IMR-90 (cell line): Measurements from ENCODE around the gene BMP7. TPM values are rescaled to one million over a fixed set of nuclear protein-coding genes. Genes with fewer than 3 reads are reported as not detected.

Source experiments
- ATAC-seq: fragments of 200-7000 bp; cut with Tn5 transposase; 2 replicates; pipeline ENCODE4 v1.9.1; 2020; ENCODE audit warnings: low read depth, mild to moderate bottlenecking, moderate library complexity
- BruUV-seq: library from RNA; stranded (reverse); fragments of 400-500 nt; replicated peaks from 2 replicates; lab custom pipeline; 2021; lab: Mats Ljungman, UMichigan
- CTCF ChIA-PET: fragments of 300-600 bp; formaldehyde crosslinking; extraction: SDS; loops from one replicate; lab custom pipeline; 2021; ENCODE audit warnings: antibody characterized with exemption; lab: Yijun Ruan, JAX
- POLR2A ChIA-PET: fragments of 300-600 bp; sonication (Branson Sonifier 250); formaldehyde crosslinking; loops from one replicate; lab custom pipeline; 2022; ENCODE audit warnings: antibody characterized with exemption; ENCODE audit not compliant: unreplicated experiment; lab: Charles Lee
- DNase-seq: peaks from one replicate; pipeline ENCODE4 v3.0.0; 2013
- H2AFZ ChIP-seq: replicated peaks from 2 replicates; pipeline ENCODE3; 2013; ENCODE audit warnings: low read length, mild to moderate bottlenecking; ENCODE audit not compliant: poor library complexity
- H2AK5ac ChIP-seq: 2 replicates; pipeline ENCODE4 v1.6.1; 2013; ENCODE audit warnings: low read depth, low read length, inconsistent platforms
- H2AK9ac ChIP-seq: replicated peaks from 2 replicates; pipeline ENCODE3; 2013; ENCODE audit warnings: mild to moderate bottlenecking, low read depth, low read length, moderate library complexity; ENCODE audit not compliant: poor library complexity
- H2BK120ac ChIP-seq: 2 replicates; pipeline ENCODE4 v1.6.1; 2013; ENCODE audit warnings: low read depth, low read length, inconsistent platforms
- H2BK15ac ChIP-seq: 3 replicates; pipeline ENCODE4 v1.6.1; 2013; ENCODE audit warnings: low read depth, low read length, inconsistent platforms
- H2BK20ac ChIP-seq: 2 replicates; pipeline ENCODE4 v1.6.1; 2013; ENCODE audit warnings: low read depth, mild to moderate bottlenecking, inconsistent platforms, low read length, moderate library complexity
- H2BK5ac ChIP-seq: 2 replicates; pipeline ENCODE4 v1.6.1; 2013; ENCODE audit warnings: mild to moderate bottlenecking, low read depth, low read length, inconsistent platforms; ENCODE audit not compliant: poor library complexity, severe bottlenecking
- H3K14ac ChIP-seq: replicated peaks from 2 replicates; pipeline ENCODE4 v1.6.1; 2013; ENCODE audit warnings: low read depth, low read length, inconsistent platforms
- H3K18ac ChIP-seq: 2 replicates; pipeline ENCODE4 v1.6.1; 2013; ENCODE audit warnings: low read depth, low read length, control low read depth
- H3K23ac ChIP-seq: 2 replicates; pipeline ENCODE4 v1.6.1; 2013; ENCODE audit warnings: low read depth, low read length, inconsistent platforms
- H3K27ac ChIP-seq: 2 replicates; pipeline ENCODE4 v1.5.1; 2013; ENCODE audit warnings: mild to moderate bottlenecking, control low read depth, low read length; ENCODE audit not compliant: insufficient read depth
- H3K27me3 ChIP-seq: 2 replicates; pipeline ENCODE4 v1.6.1; 2013; ENCODE audit warnings: low read length; ENCODE audit not compliant: control insufficient read depth, insufficient read depth
- H3K36me3 ChIP-seq: 2 replicates; pipeline ENCODE4 v1.6.1; 2013; ENCODE audit warnings: low read length, mixed read lengths; ENCODE audit not compliant: control insufficient read depth, insufficient read depth
- H3K4ac ChIP-seq: 2 replicates; pipeline ENCODE4 v1.6.1; 2013; ENCODE audit warnings: low read depth, low read length, inconsistent platforms
- H3K4me1 ChIP-seq: 2 replicates; pipeline ENCODE4 v1.6.1; 2013; ENCODE audit warnings: low read length, mixed read lengths; ENCODE audit not compliant: control insufficient read depth, insufficient read depth
- H3K4me2 ChIP-seq: 2 replicates; pipeline ENCODE4 v1.6.1; 2013; ENCODE audit warnings: low read depth, mild to moderate bottlenecking, control low read depth, low read length, moderate library complexity
- H3K4me3 ChIP-seq: 2 replicates; pipeline ENCODE4 v1.5.1; 2013; ENCODE audit warnings: low read depth, mild to moderate bottlenecking, control low read depth, low read length, moderate library complexity; ENCODE audit not compliant: insufficient read depth
- H3K56ac ChIP-seq: 2 replicates; pipeline ENCODE4 v1.6.1; 2013; ENCODE audit warnings: low read length, inconsistent platforms; ENCODE audit not compliant: insufficient read depth; ENCODE audit errors: extremely low read depth
- H3K79me1 ChIP-seq, 2 experiments: 2 replicates each; pipeline ENCODE4 v1.6.1; 2013; ENCODE audit warnings: low read length in 2 of 2, inconsistent platforms in 1 of 2, low read depth in 1 of 2
- H3K9ac ChIP-seq: 2 replicates; pipeline ENCODE4 v1.6.1; 2013; ENCODE audit warnings: low read depth, low read length, control low read depth
- H3K9me1 ChIP-seq: 2 replicates; pipeline ENCODE4 v1.6.1; 2013; ENCODE audit warnings: low read length, inconsistent platforms; ENCODE audit not compliant: insufficient read depth
- H3K9me3 ChIP-seq: 2 replicates; pipeline ENCODE4 v1.6.1; 2013; ENCODE audit warnings: low read length; ENCODE audit not compliant: control insufficient read depth, insufficient read depth
- H4K20me1 ChIP-seq: 2 replicates; pipeline ENCODE4 v1.6.1; 2013; ENCODE audit warnings: low read length, inconsistent platforms; ENCODE audit not compliant: insufficient read depth
- H4K5ac ChIP-seq: 2 replicates; pipeline ENCODE4 v1.6.1; 2013; ENCODE audit warnings: mild to moderate bottlenecking, low read depth, low read length, control low read depth
- H4K8ac ChIP-seq, 2 experiments: 2 replicates each; pipeline ENCODE4 v1.6.1; 2013; ENCODE audit warnings: low read depth in 2 of 2, low read length in 2 of 2, control low read depth in 1 of 2, inconsistent platforms in 1 of 2
- H4K91ac ChIP-seq: 2 replicates; pipeline ENCODE4 v1.6.1; 2013; ENCODE audit warnings: low read depth, low read length, inconsistent platforms; ENCODE audit not compliant: insufficient read depth
- BHLHE40 ChIP-seq: fragments of 150-350 bp; IDR thresholded peaks from 2 replicates; pipeline ENCODE4 v1.6.1; 2016; ENCODE audit warnings: mild to moderate bottlenecking, low read depth, low read length
- CEBPB ChIP-seq: IDR thresholded peaks from 2 replicates; pipeline ENCODE4 v1.6.1; 2012; ENCODE audit warnings: low read depth, low read length, improper control_type of control experiment
- CHD1 ChIP-seq: IDR thresholded peaks from 2 replicates; pipeline ENCODE4 v1.6.1; 2012; ENCODE audit warnings: low read depth, low read length, improper control_type of control experiment
- FOS ChIP-seq: fragments of 150-350 bp; IDR thresholded peaks from 2 replicates; pipeline ENCODE4 v1.6.1; 2016; ENCODE audit warnings: low read depth, low read length
- MAFK ChIP-seq: IDR thresholded peaks from 2 replicates; pipeline ENCODE4 v1.6.1; 2012; ENCODE audit warnings: low read depth, low read length, improper control_type of control experiment
- MAZ ChIP-seq: IDR thresholded peaks from 2 replicates; pipeline ENCODE4 v1.6.1; 2012; ENCODE audit warnings: low read depth, mild to moderate bottlenecking, low read length, improper control_type of control experiment, moderate library complexity, borderline replicate concordance
- MXI1 ChIP-seq: IDR thresholded peaks from 2 replicates; pipeline ENCODE4 v1.6.1; 2012; ENCODE audit warnings: low read depth, mild to moderate bottlenecking, low read length, moderate library complexity, borderline replicate concordance
- NFE2L2 ChIP-seq: fragments of 150-350 bp; IDR thresholded peaks from 2 replicates; pipeline ENCODE4 v1.6.1; 2016; ENCODE audit warnings: low read depth, mild to moderate bottlenecking, low read length
- POLR2A ChIP-seq: IDR thresholded peaks from 2 replicates; pipeline ENCODE4 v1.6.1; 2012; ENCODE audit warnings: mild to moderate bottlenecking, low read depth, low read length
- RAD21 ChIP-seq: IDR thresholded peaks from 2 replicates; pipeline ENCODE4 v1.6.1; 2012; ENCODE audit warnings: low read length, improper control_type of control experiment
- RCOR1 ChIP-seq: IDR thresholded peaks from 2 replicates; pipeline ENCODE4 v1.6.1; 2012; ENCODE audit warnings: mild to moderate bottlenecking, low read length, improper control_type of control experiment; ENCODE audit not compliant: insufficient replicate concordance
- RFX5 ChIP-seq: IDR thresholded peaks from 2 replicates; pipeline ENCODE4 v1.8.0; 2012; ENCODE audit warnings: low read depth, mild to moderate bottlenecking, low read length, moderate library complexity
- SMC3 ChIP-seq: fragments of 150-350 bp; IDR thresholded peaks from 2 replicates; pipeline ENCODE4 v1.6.1; 2016; ENCODE audit warnings: low read depth, mild to moderate bottlenecking, antibody characterized with exemption, low read length, moderate library complexity
- WGBS, 2 experiments: methylation state at CpG; one replicate each; pipeline versions ENCODE4 v1.1.5 to v1.1.7; 2013; ENCODE audit warnings: missing lambda C conversion rate in 2 of 2; ENCODE audit not compliant: insufficient read length in 1 of 2; ENCODE audit errors: extremely low coverage in 2 of 2; 5-methylcytosine and 5-hydroxymethylcytosine counted together
- dilution Hi-C: fragments of 300-500 bp; cut with HindIII; formaldehyde crosslinking; loops from one replicate; pipeline ENCODE4 v1.14.3; 2018; ENCODE audit warnings: low sequenced_read_pairs; ENCODE audit not compliant: unreplicated experiment
- in situ Hi-C: fragments of 300-500 bp; cut with MboI; formaldehyde crosslinking; loops from 3 replicates; pipeline ENCODE4 v1.14.3; 2019; ENCODE audit warnings: low sequenced_read_pairs, inconsistent platforms, mixed read lengths
- intact Hi-C: fragments of 100-400 bp; cut with micrococcal nuclease; formaldehyde crosslinking; loops from 2 replicates; pipeline ENCODE4 v1.10.0; 2022
- polyA plus RNA-seq, 3 experiments: library from polyadenylated mRNA; depleted of rRNA; stranded (reverse); fragments of >200 nt; gene quantifications; 2 replicates each; pipeline ENCODE4 v1.2.3, GENCODE V29; 2012; ENCODE audit warnings: low replicate concordance in 1 of 3
- total RNA-seq: library from RNA; depleted of rRNA; stranded (reverse); fragments of >200 nt; gene quantifications from 2 replicates; pipeline ENCODE4 v1.2.3, GENCODE V29; 2012
- TF ChIP-seq, protein P1 (sequence below): fragments of 150-350 bp; IDR thresholded peaks from 2 replicates; pipeline ENCODE4 v1.6.1; 2016; ENCODE audit warnings: low read depth, mild to moderate bottlenecking, low read length, moderate library complexity, borderline replicate concordance
- TF ChIP-seq, protein P2 (sequence below): fragments of 150-350 bp; IDR thresholded peaks from 2 replicates; pipeline ENCODE4 v1.6.1; 2017; ENCODE audit warnings: mild to moderate bottlenecking, antibody characterized with exemption, low read length, low read depth
- TF ChIP-seq, protein P3 (sequence below): conservative IDR thresholded peaks from 2 replicates; pipeline ENCODE4 v1.5.1; 2012; ENCODE audit warnings: mild to moderate bottlenecking, low read depth, low read length, improper control_type of control experiment

BMP7 gene
- total and polyA plus RNA-seq, 2 of the 4 experiments (the other 2 are of a cell fraction): not detected

DNA sequence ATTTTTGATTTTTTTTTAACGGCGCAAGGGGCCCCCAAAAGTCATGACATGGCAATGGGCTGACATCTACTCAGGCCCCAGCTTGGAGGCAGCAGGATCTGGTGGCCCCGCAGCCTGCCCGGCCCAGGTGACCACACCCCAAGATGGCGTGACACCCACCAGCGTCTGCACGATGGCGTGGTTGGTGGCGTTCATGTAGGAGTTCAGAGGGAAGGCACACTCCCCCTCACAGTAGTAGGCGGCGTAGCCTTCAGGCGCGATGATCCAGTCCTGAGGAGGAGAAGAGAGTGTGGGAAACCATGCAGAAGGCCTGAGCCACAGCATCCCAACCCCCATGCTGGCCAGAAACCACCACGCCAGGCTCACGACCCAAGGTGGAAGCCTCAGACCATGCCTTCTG, 93.4 kb downstream of the BMP7 start:
- intact Hi-C loops (no loop called here), dilution Hi-C loops (no loop called here), in situ Hi-C loops (no loop called here)
- no peak overlapping the region for H3K56ac ChIP-seq
- POLR2A ChIA-PET: no interaction called here
- no peak overlapping the region for H4K8ac ChIP-seq
- no peak overlapping the region for H4K91ac ChIP-seq
- no peaks in the 10 kb centered on the region for H3K4me1 ChIP-seq
- no peak overlapping the region for H3K27ac ChIP-seq
- no peaks in the 10 kb centered on the region for H3K9me1 ChIP-seq
- H3K23ac ChIP-seq: no peak overlapping the region
- no peak overlapping the region for H3K4ac ChIP-seq
- no peak overlapping the region for H2BK15ac ChIP-seq
- TF ChIP-seq SMC3 (no peak), RAD21 (no peak), FOS (no peak), BHLHE40 (no peak), RCOR1 (no peak), MXI1 (no peak), CEBPB (no peak), NFE2L2 (no peak), RFX5 (no peak), CHD1 (no peak), MAFK (no peak), POLR2A (no peak), MAZ (no peak)
- TF ChIP-seq, protein P1, sequence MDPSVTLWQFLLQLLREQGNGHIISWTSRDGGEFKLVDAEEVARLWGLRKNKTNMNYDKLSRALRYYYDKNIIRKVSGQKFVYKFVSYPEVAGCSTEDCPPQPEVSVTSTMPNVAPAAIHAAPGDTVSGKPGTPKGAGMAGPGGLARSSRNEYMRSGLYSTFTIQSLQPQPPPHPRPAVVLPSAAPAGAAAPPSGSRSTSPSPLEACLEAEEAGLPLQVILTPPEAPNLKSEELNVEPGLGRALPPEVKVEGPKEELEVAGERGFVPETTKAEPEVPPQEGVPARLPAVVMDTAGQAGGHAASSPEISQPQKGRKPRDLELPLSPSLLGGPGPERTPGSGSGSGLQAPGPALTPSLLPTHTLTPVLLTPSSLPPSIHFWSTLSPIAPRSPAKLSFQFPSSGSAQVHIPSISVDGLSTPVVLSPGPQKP: no peak
- TF ChIP-seq, protein P2, sequence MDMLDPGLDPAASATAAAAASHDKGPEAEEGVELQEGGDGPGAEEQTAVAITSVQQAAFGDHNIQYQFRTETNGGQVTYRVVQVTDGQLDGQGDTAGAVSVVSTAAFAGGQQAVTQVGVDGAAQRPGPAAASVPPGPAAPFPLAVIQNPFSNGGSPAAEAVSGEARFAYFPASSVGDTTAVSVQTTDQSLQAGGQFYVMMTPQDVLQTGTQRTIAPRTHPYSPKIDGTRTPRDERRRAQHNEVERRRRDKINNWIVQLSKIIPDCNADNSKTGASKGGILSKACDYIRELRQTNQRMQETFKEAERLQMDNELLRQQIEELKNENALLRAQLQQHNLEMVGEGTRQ: no peak
- TF ChIP-seq, protein P3, sequence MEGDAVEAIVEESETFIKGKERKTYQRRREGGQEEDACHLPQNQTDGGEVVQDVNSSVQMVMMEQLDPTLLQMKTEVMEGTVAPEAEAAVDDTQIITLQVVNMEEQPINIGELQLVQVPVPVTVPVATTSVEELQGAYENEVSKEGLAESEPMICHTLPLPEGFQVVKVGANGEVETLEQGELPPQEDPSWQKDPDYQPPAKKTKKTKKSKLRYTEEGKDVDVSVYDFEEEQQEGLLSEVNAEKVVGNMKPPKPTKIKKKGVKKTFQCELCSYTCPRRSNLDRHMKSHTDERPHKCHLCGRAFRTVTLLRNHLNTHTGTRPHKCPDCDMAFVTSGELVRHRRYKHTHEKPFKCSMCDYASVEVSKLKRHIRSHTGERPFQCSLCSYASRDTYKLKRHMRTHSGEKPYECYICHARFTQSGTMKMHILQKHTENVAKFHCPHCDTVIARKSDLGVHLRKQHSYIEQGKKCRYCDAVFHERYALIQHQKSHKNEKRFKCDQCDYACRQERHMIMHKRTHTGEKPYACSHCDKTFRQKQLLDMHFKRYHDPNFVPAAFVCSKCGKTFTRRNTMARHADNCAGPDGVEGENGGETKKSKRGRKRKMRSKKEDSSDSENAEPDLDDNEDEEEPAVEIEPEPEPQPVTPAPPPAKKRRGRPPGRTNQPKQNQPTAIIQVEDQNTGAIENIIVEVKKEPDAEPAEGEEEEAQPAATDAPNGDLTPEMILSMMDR: no peak
- no peak for DNase-seq
- no peak overlapping the region for H2BK5ac ChIP-seq
- ATAC-seq: no peak
- H3K9me3 ChIP-seq: peaks cover 23% of the 10 kb centered on the region
- H3K14ac ChIP-seq: no peak overlapping the region
- CTCF ChIA-PET: no interaction called here
- no peak overlapping the region for H2AK5ac ChIP-seq
- H4K5ac ChIP-seq: no peak overlapping the region
- no peak overlapping the region for H3K18ac ChIP-seq
- no peak overlapping the region for H3K4me3 ChIP-seq
- no peaks in the 10 kb centered on the region for H3K79me1 ChIP-seq
- H4K20me1 ChIP-seq: no peaks in the 10 kb centered on the region
- BruUV-seq: no TSS peak
- no peaks in the 10 kb centered on the region for H3K27me3 ChIP-seq
- no peak overlapping the region for H3K9ac ChIP-seq
- H2BK20ac ChIP-seq: no peak overlapping the region
- H3K36me3 ChIP-seq: no peaks in the 10 kb centered on the region
- H3K4me2 ChIP-seq: no peak overlapping the region
- no peak overlapping the region for H2AK9ac ChIP-seq
- H2BK120ac ChIP-seq: no peak overlapping the region
- no peak overlapping the region for H2AFZ ChIP-seq
- WGBS, 2 experiments: 83% methylated on average over 1 of the region's 15 CpGs; no CpG with 5 or more reads in 1 of the 2 experiments
